HG03159 (cell line): ENCODE data around the gene SLC35D2.
"Not testable (repeated sequence)": the region's sequence is repeated elsewhere in the genome, so short reads cannot be mapped to it uniquely, and the experiment has no call there.

Source experiments
- ATAC-seq: cut with Tn5 transposase; IDR thresholded peaks from one replicate; pipeline ENCODE4 v1.9.1; 2021; ENCODE audit warnings: mild to moderate bottlenecking, moderate library complexity; ENCODE audit not compliant: unreplicated experiment

SLC35D2 gene

DNA sequence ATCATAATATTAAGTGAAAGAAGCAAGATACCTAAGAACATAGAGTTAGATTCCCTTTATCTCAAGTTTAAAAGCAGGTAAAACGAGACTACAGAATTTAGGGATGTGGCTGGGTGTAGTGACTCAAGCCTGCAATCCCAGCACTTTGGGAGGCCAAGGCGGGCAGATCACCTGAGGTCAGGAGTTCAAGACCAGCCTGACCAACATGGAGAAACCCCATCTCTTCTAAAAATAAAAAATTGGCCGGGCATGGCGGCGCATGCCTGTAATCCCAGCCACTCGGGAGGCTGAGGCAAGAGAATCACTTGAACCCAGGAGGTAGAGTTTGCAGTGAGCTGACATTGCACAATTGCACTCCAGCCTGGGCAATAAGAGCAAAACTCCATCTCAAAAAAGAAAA is 21.4 kb downstream of the SLC35D2 start:
- not testable (repeated sequence) for ATAC-seq

DNA sequence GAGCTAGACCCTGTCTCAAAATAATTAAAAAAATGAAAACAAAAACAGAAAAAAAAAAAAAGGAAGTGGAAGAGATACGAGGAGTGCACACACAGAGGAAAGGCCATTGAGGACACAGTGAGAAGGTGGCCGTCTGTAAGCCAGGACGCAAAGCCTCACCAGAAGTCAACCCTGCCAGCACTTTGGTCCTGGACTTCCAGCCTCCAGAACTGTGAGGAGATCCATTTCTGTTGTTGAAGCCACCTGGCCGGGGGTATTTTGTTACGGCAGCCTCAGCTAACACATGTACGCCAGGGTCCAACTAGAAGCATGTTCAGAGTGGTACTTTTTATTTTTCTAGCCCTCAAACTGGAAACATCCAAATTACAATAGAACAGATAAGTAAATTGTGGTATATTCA is 21.8 kb downstream of the SLC35D2 start:
- no peak for ATAC-seq

DNA sequence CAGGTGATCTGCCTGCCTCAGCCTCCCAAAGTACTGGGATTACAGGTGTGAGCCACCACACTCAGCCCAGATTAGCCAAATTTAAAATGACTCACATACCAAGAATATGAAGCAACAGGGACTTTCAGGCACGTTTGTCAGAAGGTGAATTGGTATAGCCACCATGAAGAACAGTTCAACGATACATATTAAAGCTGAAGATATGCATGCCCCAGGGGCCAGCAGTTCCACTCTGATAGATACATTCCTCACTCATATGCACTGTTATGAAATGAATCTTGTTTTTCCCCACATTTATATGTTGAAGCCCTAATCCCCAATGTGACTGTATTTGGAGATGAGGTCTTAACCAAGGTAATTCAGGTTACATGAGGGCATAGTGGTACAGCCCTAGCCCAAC is 22.5 kb downstream of the SLC35D2 start:
- ATAC-seq = no peak

DNA sequence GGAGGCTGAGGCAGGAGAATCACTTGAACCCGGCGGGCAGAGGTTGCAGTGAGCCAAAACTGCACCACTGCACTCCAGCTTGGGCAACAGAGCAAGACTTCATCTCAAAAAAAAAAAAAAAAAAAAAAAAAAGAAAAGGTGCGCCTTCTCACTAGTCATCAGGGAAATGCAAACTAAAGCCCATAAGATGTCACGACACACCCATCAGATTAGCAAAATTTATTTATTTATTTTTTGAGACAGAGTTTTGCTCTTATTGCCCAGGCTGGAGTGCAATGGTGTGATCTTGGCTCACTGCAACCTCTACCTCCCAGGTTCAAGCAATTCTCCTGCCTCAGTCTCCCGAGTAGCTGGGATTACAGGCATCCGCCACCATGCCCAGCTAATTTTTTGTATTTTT is 23.0 kb downstream of the SLC35D2 start:
- not testable (repeated sequence) for ATAC-seq

DNA sequence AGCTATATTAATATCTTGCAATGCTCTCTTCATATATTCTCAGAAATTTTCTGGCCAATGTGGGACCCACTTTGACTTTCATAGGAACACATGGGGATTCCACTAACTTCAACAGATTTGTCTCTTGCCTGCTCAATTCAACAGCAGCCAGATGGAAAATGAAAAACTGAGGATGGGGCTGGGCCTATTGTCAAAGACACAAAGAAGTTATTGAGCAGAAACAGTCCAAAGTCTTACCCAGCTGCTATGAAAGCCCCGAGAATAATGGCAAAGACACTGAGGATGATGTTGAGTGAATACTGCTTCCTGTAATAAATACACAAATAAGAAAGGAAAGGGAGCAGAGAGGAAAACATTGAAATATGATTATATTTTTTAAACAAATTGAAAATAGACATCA is 32.6 kb downstream of the SLC35D2 start:
- ATAC-seq = no peak

DNA sequence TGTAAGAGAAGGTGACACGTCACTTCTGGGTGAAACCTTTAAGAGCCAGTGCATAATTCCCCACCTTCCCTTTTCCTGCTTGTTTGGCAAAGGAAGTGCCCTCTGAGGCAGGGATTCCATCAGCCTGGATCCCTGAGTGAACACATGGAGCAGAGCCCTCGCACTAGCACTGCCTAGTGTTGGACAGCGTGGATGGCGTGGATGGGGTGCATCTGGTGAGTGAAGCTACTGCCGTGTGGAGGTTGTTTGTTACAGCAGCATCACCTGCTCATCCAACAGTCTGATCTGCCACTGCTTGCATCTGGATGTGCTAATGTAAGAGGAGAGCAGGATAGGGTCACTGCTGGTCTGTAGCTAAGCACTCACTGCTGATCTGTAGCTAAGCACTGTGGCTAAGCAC is 35.2 kb downstream of the SLC35D2 start:
- no peak for ATAC-seq

DNA sequence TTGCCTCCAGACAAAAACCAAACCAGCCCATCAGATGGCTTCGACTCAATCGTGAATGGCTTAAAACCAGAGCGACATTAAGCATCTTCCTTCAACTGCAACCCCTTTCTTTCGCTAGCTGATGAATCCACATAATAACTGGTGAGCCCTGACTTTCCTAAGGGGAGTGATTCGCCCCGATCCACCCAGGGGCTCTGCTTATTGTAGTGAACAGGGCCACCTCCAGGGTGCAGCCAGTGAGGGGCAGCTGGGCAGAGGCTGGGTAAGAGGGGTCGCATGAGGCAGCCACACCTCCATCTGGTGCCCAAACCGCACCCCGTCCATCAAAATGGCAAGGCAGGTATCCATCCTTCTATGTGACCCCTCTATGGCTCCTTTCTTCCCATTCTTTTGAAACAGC is 38.0 kb downstream of the SLC35D2 start:
- ATAC-seq = no peak

DNA sequence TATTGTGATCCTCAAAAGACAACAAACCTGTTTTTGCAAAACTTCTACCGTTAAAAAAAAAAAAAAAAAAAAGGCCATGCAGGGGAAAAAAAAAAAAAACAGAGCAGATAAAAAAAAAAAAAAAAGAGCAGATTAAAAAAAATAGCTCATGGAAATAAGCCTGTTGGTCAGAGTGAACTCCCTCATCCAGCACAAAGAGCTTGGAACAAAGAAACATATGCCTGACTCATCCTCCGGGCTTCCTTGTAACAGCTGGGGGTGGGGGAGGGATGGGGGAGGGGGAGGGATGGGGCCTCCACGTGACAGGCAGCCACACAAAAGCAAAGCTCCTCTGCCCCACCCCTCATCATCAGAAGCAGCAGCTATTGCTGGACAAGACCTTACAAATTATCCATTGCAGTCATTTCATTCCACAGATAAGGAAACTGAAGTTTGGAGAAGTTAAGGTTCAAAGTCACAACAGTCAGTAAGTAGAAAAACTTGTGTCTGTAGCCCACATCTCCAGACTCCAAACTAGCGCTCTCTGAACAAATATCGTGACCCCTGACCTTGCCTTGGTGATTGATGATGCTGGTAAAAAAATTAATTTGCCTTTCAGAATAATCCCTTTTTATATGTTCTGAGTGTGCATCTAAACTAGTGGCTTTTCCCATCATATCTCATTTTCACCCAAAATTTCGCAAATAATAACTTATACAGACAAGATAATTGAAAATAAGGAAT is 38.9 kb downstream of the SLC35D2 start:
- no peak for ATAC-seq

DNA sequence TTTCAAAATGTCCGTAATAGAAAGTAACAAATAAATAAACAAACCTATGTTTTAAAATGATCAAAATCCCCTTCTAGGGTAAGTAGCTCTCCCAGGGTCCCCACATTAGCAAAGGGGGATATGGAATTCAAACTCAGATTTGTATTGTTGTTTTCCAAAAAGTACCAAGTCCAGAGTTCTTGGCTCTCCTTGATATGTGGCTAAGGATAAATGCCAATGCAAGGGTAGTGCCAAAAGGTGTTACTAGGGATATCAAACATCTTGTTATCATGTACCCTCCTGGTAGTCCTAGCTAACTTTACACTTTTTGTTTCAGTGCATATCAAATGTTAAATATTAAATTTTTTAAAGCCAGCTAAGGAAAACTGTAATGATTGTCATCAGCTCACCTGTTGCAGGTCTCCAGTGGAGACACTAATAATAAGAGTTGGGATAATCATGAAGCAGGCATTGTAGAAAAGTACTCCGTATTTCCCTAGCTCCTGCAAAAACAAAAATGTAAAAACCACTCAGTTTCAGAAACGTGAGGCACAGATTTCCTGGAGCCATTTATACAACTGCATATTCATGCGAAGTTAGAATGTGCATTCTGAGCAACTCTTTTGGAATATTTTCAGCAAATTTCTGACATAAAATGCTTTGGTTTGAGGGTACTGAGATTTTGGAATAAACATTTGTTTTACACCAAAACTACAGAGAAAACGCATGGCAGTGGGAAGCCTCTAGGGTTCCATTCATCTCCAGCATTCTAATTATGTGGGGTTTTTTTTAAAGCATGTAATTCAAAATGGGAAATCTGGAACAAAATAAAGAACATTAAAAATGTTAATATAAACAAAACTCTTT is 39.8 kb downstream of the SLC35D2 start:
- ATAC-seq = no peak

DNA sequence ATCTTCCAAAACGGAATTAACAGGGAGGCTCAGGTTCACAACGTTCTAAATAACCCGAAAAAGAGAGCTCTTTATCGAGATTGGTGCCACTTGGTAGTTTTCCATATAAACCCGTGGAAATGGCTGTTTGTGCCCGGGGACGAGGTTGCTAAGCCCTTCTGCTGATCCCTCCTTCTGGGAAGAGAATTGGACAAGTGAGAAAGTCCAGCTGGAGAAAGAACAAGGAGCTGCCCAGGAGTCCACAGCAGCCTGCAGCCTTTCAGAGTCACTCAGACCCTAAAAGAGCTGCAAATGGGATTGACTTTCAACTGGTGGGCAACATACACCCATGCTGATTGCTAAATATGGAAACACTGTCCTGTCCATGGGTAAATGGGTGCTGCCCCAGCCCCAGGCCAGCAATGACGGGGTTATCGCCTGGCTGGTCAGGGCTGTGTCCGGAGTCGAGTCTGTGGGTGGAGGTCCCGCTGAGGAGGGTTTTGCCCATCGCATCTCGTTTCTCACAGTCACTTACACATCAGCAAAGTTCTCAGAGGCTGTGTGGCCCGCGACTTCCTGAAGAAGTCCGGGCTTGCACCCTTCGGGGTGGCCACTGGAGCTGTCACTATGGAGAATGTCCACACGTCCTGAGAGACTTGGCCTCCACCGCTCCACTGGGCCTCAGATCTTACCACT is 40.8 kb downstream of the SLC35D2 start:
- no peak for ATAC-seq

DNA sequence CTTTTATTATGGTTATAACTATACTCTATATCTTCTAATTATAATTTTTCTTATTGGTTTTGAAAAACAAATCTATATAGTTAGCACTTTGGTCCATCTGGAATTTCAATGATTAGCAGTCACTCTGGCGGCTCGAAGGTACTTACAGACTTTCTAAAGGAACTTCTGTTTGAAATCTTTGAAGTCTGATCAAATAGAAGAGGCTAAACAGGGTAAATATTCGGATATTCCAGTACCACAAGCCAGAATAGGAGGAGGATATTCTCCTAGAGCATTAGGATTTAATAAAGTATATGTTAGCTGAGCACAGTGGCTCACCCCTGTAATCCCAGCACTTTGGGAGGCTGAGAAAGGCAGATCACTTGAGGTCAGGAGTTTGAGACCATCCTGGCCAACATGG is 42.8 kb downstream of the SLC35D2 start:
- ATAC-seq = no peak

DNA sequence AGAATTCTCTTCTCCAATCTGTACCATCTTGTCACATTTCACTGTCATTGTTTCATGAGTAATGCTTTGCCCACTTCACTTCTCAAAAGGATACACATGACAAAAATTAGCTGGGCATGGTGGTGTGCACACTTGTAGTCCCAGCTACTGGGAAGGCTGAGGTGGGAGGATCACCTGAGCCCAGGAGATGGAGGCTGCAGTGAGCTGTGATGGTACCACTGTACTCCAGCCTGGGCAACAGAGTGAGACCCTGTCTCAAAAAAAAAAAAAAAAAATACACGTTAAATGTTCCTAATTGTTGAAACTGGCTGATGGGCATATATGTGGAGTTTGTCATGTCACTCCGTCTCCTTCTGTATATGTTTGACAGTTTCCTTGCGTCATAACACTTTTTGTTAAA is 45.2 kb downstream of the SLC35D2 start:
- ATAC-seq = no peak

DNA sequence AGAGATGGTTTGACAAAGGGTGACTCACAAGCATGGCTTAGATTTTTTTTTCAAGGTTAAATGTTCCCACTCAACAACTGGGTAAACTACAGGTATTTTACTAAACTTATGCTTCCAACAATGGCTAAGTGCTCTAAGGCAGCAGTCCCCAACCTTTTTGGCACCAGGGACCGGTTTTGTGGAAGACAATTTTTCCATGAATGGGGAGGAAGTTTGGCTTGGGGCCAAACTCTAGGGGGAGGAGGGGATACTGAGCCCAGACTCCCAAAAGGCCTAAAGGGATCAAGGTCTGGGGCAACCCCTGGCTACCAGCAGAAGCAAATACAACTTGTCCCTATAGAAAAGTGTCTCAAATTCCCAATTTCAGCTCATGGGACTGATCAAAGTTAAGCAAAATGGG is 49.6 kb downstream of the SLC35D2 start:
- ATAC-seq = no peak

DNA sequence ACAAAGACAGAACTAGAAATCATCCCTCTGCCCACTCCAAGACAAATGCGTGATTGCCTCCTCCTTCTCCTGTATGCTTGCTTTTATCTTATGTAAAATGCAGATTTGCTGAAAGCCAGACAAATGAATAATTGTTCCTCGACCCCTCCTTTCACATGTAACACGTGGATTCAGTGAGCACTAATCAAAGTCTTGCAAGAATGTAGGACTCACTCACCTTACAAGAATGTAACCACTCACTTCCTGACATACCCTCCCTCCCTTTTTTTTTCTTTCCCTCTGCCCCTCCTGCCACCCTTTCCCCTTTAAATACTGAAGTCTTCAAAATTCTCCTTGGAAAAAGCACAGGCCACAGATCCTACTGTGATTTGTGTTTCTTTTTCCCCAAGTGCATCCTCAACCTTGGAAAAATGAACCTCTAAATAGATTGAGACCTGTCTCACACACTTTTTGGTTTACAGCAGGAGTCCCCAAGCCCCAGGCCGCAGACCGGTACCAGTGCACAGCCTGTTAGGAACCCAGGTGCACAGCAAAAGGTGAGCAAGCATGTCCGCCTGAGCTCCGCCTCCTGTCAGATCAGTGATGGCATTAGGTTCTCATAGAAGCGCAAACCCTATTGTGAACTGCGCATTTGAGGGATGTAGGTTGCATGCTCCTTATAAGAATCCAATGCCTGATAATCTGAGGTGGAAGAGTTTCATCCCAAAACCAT is 52.1 kb downstream of the SLC35D2 start:
- no peak for ATAC-seq

DNA sequence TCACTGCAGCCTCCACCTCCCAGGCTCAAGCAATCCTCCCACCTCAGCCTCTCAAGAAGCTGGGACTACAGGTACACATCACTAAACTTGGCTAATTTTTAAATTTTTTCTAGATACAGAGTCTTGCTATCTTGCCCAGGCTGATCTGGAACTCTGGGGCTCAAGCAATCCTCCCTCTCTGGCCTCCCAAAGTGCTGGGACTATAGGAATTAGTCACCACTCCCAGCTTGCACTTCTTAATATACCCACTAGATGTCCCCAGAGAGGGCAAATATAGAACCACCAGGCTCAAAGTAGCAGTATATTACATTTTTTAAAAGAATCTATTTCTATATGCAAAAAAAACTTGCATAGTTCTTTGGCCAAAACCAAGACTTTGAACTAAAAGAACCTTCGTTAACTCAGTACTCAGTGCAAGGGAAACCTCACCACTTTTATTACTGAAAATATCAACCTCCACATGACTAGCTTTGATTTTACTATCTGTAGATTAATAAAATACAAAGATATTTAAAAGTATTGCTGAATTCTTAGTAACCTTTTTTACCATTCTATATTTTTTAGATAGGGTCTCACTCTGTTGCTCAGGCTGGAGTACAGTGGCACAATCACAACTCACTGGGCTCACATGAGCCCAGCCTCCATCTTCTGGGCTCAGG is 55.7 kb downstream of the SLC35D2 start:
- ATAC-seq = no peak

DNA sequence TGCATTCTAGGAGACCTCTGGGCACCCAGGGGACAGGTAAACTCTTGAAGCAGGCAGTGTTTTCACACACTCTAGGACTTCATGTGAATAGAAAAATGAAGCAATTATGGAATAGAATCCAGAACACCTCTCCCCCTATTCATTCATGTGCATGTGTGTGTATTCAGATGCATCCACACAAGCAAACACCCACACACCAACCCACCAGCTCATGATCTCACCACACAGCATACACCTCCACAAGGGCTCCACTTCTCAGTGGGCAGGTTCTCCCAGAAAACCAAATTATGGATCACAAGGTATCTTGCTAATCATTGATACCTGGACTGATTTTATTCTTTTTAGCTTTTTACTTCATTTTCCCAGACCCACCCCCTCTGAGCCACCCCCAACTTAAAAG is 60.3 kb downstream of the SLC35D2 start:
- no peak for ATAC-seq

DNA sequence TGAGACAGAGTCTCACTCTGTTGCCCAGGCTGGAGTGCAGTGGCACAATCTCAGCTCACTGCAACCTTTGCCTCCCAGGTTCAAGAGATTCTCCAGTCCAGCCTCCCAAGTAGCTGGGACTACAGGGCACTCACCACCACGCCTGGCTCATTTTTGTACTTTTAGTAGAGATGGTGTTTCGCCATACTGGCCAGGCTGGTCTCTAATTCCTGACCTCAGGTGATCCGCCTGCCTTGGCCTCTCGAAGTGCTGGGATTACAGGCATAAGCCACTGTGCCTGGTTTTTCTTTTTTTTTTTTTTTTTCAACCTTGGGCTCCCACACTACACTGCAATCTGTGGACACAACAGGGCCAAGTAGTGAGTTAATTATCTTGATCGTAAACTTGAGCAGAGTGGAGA is 60.8 kb downstream of the SLC35D2 start:
- not testable (repeated sequence) for ATAC-seq

DNA sequence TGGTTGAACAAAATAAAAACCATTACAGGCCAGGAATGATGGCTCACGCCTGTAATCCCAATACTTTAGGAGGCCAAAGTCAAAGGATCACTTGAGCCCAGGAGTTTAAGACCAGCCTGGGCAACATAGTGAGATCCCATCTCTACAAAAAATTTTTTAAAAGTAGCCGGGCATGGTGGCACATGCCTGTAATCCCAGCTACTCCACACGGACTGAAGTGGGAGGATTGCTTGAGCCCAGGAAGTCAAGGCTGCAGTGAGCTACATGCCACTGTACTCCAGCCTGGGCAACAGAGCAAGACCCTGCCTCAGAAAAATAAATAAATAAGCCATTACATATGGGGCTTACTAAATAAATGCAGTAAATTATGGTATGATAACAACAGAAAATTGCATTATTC is 61.3 kb downstream of the SLC35D2 start:
- not testable (repeated sequence) for ATAC-seq

DNA sequence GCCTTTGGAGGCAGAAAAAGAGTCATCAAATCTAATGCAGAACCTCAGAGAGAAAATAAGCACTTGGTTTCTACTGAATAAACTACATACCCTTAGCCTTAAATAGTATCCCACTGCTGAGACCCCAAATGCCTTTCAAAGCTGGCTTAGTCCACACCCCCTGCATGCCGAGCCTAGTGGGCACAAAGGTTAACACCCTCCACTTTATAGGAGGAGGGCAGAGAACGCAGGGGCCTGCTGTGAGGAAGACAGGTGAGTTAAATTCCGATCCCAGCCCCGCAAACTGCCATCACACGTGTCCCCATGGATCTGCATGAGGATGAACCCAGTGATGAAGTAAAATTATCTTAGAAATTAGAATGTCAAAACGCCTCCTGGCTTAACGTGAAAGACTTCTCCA is 62.0 kb downstream of the SLC35D2 start:
- ATAC-seq = no peak

DNA sequence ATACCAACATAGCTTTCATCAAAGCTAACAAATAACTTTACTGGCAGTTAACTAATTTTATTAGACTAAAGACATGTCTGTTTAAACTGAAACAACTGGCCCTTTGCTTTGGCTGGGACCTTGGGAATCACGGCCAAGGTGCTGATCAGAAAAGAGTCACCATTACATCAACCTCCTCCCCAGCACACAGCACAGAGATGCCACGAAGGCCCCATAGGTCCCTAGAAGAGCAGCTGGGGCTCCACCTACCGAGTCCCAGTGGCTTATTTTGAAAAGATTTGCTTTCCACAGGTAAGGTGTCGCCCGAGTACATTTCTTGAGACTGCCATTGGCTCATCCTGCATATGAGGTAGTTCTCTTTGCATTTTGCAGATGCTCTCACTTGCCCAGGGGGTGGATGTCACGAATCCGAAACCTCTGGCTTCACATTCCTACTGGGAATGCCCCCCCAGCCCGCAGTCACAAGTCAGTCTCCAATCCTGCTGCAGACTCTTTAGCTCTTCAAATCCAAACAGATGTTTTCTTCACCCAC is 62.7 kb downstream of the SLC35D2 start:
- ATAC-seq = no peak
